ENCODE results near the gene UAP1L1.

GRCh38 chr9:137079401-137079787 is 2.1 kb downstream of the UAP1L1 start:
- TF ChIP-seq, protein P1, sequence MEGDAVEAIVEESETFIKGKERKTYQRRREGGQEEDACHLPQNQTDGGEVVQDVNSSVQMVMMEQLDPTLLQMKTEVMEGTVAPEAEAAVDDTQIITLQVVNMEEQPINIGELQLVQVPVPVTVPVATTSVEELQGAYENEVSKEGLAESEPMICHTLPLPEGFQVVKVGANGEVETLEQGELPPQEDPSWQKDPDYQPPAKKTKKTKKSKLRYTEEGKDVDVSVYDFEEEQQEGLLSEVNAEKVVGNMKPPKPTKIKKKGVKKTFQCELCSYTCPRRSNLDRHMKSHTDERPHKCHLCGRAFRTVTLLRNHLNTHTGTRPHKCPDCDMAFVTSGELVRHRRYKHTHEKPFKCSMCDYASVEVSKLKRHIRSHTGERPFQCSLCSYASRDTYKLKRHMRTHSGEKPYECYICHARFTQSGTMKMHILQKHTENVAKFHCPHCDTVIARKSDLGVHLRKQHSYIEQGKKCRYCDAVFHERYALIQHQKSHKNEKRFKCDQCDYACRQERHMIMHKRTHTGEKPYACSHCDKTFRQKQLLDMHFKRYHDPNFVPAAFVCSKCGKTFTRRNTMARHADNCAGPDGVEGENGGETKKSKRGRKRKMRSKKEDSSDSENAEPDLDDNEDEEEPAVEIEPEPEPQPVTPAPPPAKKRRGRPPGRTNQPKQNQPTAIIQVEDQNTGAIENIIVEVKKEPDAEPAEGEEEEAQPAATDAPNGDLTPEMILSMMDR (conservative IDR thresholded peaks at IDR 0.05 in 1 of 2, IDR thresholded peaks at IDR 0.05 in 1 of 2; ENCODE audit: extremely low read depth in 1 of 2, insufficient read depth in 1 of 2, low read depth in 1 of 2, low read length in 2 of 2) = no peak
- no peak for TF ChIP-seq EZH2 (IDR thresholded peaks at IDR 0.05; ENCODE audit: borderline replicate concordance, low read length)

Data from mammary epithelial cell (primary cell).